ENCODE data around the gene LRRC2.

DNA sequence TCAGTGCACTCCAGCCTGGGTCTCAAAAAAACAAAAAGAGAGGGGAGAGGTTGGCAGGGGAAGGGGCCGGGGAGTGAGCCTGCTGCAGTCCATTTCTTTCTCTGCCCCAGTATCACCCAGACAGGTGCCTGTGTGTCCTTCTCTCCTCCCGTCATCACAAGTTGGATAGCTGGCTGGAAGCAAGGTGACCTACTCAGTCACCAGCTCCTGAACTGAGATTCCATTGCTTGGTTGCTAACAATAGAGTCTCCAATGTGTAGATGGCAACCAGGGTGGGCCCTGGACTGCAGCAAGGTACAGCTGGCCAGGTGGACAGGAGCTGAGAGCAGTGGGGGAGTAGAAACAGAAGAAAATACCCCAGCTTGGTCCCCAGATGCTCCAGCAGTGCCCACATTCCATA is 4.6 kb downstream of the LRRC2 start:
- TF ChIP-seq, protein P1, sequence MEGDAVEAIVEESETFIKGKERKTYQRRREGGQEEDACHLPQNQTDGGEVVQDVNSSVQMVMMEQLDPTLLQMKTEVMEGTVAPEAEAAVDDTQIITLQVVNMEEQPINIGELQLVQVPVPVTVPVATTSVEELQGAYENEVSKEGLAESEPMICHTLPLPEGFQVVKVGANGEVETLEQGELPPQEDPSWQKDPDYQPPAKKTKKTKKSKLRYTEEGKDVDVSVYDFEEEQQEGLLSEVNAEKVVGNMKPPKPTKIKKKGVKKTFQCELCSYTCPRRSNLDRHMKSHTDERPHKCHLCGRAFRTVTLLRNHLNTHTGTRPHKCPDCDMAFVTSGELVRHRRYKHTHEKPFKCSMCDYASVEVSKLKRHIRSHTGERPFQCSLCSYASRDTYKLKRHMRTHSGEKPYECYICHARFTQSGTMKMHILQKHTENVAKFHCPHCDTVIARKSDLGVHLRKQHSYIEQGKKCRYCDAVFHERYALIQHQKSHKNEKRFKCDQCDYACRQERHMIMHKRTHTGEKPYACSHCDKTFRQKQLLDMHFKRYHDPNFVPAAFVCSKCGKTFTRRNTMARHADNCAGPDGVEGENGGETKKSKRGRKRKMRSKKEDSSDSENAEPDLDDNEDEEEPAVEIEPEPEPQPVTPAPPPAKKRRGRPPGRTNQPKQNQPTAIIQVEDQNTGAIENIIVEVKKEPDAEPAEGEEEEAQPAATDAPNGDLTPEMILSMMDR (IDR thresholded peaks at IDR 0.05): no peak
- no peak for TF ChIP-seq POLR2AphosphoS5 (IDR thresholded peaks at IDR 0.05; ENCODE audit: insufficient read depth in 1 of 2, low read depth in 1 of 2)
